Liver (tissue), 9 donors: Measurements from ENCODE around the gene SRRM1. TPM values are rescaled to one million over a fixed set of nuclear protein-coding genes. Genes with fewer than 3 reads are reported as not detected.

Experiments used
- DNase-seq: peaks from one replicate; pipeline ENCODE4 v3.0.0-alpha.2; 2017; ENCODE audit warnings: low spot score
- H3K27ac ChIP-seq, 2 donors: one replicate each; pipeline ENCODE4 v1.7.0; 2013; ENCODE audit warnings: inconsistent platforms in 2 of 2, low read length in 2 of 2, control low read depth in 1 of 2, low read depth in 1 of 2, mild to moderate bottlenecking in 1 of 2
- H3K27me3 ChIP-seq, 4 donors: one replicate each; pipeline versions ENCODE4 v1.6.1 to v1.7.0; 2013; ENCODE audit warnings: low read length in 3 of 4, inconsistent platforms in 1 of 4, mild to moderate bottlenecking in 1 of 4, moderate library complexity in 1 of 4; ENCODE audit not compliant: control insufficient read depth in 4 of 4, insufficient read depth in 4 of 4
- H3K36me3 ChIP-seq, 4 donors: one replicate each; pipeline versions ENCODE4 v1.6.1 to v1.7.0; 2013; ENCODE audit warnings: low read length in 3 of 4, mild to moderate bottlenecking in 3 of 4, low read depth in 1 of 4, moderate library complexity in 1 of 4; ENCODE audit not compliant: control insufficient read depth in 4 of 4, insufficient read depth in 3 of 4
- H3K4me1 ChIP-seq, 4 donors: one replicate each; pipeline versions ENCODE4 v1.6.1 to v1.7.0; 2013; ENCODE audit warnings: low read length in 3 of 4, mild to moderate bottlenecking in 3 of 4, moderate library complexity in 1 of 4; ENCODE audit not compliant: control insufficient read depth in 4 of 4, insufficient read depth in 4 of 4
- H3K4me3 ChIP-seq, 3 donors: one replicate each; pipeline versions ENCODE4 v1.6.1 to v1.7.0; 2013; ENCODE audit warnings: low read length in 3 of 3, control low read depth in 1 of 3, low read depth in 1 of 3, mild to moderate bottlenecking in 1 of 3
- H3K9ac ChIP-seq, 2 donors: one replicate each; pipeline ENCODE4 v1.7.0; 2013; ENCODE audit warnings: low read length in 2 of 2, mild to moderate bottlenecking in 2 of 2, moderate library complexity in 2 of 2, control low read depth in 1 of 2, low read depth in 1 of 2
- H3K9me3 ChIP-seq, 4 donors: one replicate each; pipeline versions ENCODE4 v1.6.1 to v1.7.0; 2013; ENCODE audit warnings: low read length in 3 of 4; ENCODE audit not compliant: control insufficient read depth in 4 of 4
- ATF3 ChIP-seq: IDR thresholded peaks from 2 replicates; pipeline ENCODE4 v1.6.1; 2016; ENCODE audit warnings: antibody characterized with exemption
- CTCF ChIP-seq: fragments of 150-350 bp; IDR thresholded peaks from 2 replicates; pipeline ENCODE4 v1.5.1; 2017; ENCODE audit warnings: improper control_type of control experiment, low read depth, low read length; ENCODE audit not compliant: missing input control
- EGR1 ChIP-seq, 2 donors: IDR thresholded peaks; 2 replicates each; pipeline ENCODE4 v1.6.1; 2016 to 2018; ENCODE audit warnings: antibody characterized with exemption in 2 of 2, low read depth in 2 of 2
- FOXA1 ChIP-seq: IDR thresholded peaks from 2 replicates; pipeline ENCODE4 v1.6.1; 2016; ENCODE audit warnings: antibody characterized with exemption
- GABPA ChIP-seq, 2 donors: IDR thresholded peaks in 1 of 2; conservative IDR thresholded peaks in 1 of 2; 2 replicates each; pipeline ENCODE4 v1.6.1; 2016; ENCODE audit warnings: antibody characterized with exemption in 2 of 2, mild to moderate bottlenecking in 1 of 2, moderate library complexity in 1 of 2
- HNF4A ChIP-seq, 2 donors: conservative IDR thresholded peaks; 2 replicates each; pipeline ENCODE4 v1.6.1; 2016; ENCODE audit warnings: antibody characterized with exemption in 2 of 2, mild to moderate bottlenecking in 2 of 2
- HNF4G ChIP-seq: IDR thresholded peaks from 2 replicates; pipeline ENCODE4 v1.6.1; 2016; ENCODE audit warnings: antibody characterized with exemption
- JUND ChIP-seq, 2 donors: IDR thresholded peaks; 2 replicates each; pipeline ENCODE4 v1.6.1; 2016; ENCODE audit warnings: antibody characterized with exemption in 2 of 2
- MAX ChIP-seq: IDR thresholded peaks from 2 replicates; pipeline ENCODE4 v1.6.1; 2016; ENCODE audit warnings: antibody characterized with exemption
- NR2F2 ChIP-seq: IDR thresholded peaks from 2 replicates; pipeline ENCODE4 v1.6.1; 2016; ENCODE audit warnings: antibody characterized with exemption
- RAD21 ChIP-seq, 2 donors: IDR thresholded peaks; 2 replicates each; pipeline ENCODE4 v1.6.1; 2016; ENCODE audit warnings: antibody characterized with exemption in 2 of 2, mild to moderate bottlenecking in 2 of 2
- REST ChIP-seq: IDR thresholded peaks from 2 replicates; pipeline ENCODE4 v1.6.1; 2016; ENCODE audit warnings: antibody characterized with exemption, mild to moderate bottlenecking
- RXRA ChIP-seq, 2 donors: IDR thresholded peaks; 2 replicates each; pipeline ENCODE4 v1.6.1; 2017 to 2018; ENCODE audit warnings: antibody characterized with exemption in 2 of 2, mild to moderate bottlenecking in 1 of 2
- SP1 ChIP-seq: IDR thresholded peaks from 2 replicates; pipeline ENCODE4 v1.6.1; 2018; ENCODE audit warnings: antibody characterized with exemption, mild to moderate bottlenecking
- TAF1 ChIP-seq: conservative IDR thresholded peaks from 2 replicates; pipeline ENCODE4 v1.6.1; 2016; ENCODE audit warnings: antibody characterized with exemption, mild to moderate bottlenecking
- YY1 ChIP-seq: IDR thresholded peaks from 2 replicates; pipeline ENCODE4 v1.6.1; 2016; ENCODE audit warnings: antibody characterized with exemption, mild to moderate bottlenecking
- ZBTB33 ChIP-seq: IDR thresholded peaks from 2 replicates; pipeline ENCODE4 v1.6.1; 2016; ENCODE audit warnings: antibody characterized with exemption
- WGBS: extraction: QIAGEN DNeasy Blood & Tissue Kit; methylation state at CpG from one replicate; pipeline ENCODE4 v1.1.7; 2013; 5-methylcytosine and 5-hydroxymethylcytosine counted together
- polyA plus RNA-seq, 2 donors: library from polyadenylated mRNA; stranded (reverse) in 1 of 2; unstranded in 1 of 2; fragments of 200-250 nt in 1 of 2; fragments of >200 nt in 1 of 2; fragmentation: Nextera tagmentation in 1 of 2; extraction: Ambion mirVana in 1 of 2; gene quantifications; one replicate each; pipeline versions ENCODE4 v1.2.1 to v1.2.3, GENCODE V29; 2013 to 2015
- total RNA-seq, 2 donors: library from RNA; depleted of rRNA; stranded (reverse); fragments of >200 nt; gene quantifications; one replicate each; pipeline ENCODE4 v1.2.3, GENCODE V29; 2014
- donor health status: healthy.
- donor health status: healthy.
- donor health status: healthy.
- donor health status: healthy.
- donor health status: healthy.

The SRRM1 gene
- total and polyA plus RNA-seq, 4 donors = 18.4 to 66.0 (median 31.6) TPM

GRCh38 chr1:24648919-24649318 lies 5.8 kb downstream of the SRRM1 start (continued):
- TF ChIP-seq REST (no peak), HNF4A (conservative IDR thresholded peaks at IDR 0.05) (no peak), RXRA (IDR thresholded peaks at IDR 0.05) (no peak), SP1 (no peak), RAD21 (IDR thresholded peaks at IDR 0.05) (no peak), EGR1 (IDR thresholded peaks at IDR 0.05; ENCODE audit: low read depth in 2 of 2) (no peak)

- Histone ChIP-seq H3K9ac (no peak overlapping the region), H3K36me3 (peaks cover 21 to 95% (median 91%) of the 10 kb centered on the region in 4 donors), H3K4me1 (peaks cover 0 to 10% (median 3%) of the 10 kb centered on the region in 4 donors), H3K9me3 (no peaks in the 10 kb centered on the region), H3K4me3 (no peak overlapping the region), H3K27ac (no peak overlapping the region), H3K27me3 (no peaks in the 10 kb centered on the region)
- 96% methylated on average over 13 of the region's 13 CpGs for WGBS
- TF ChIP-seq RXRA (IDR thresholded peaks at IDR 0.05) (no peak), FOXA1 (no peak), SP1 (no peak), NR2F2 (no peak), REST (no peak), HNF4A (conservative IDR thresholded peaks at IDR 0.05) (no peak), EGR1 (IDR thresholded peaks at IDR 0.05; ENCODE audit: low read depth in 2 of 2) (no peak), ZBTB33 (no peak), JUND (IDR thresholded peaks at IDR 0.05) (no peak), RAD21 (IDR thresholded peaks at IDR 0.05) (no peak), YY1 (no peak)
- no peak for DNase-seq
Measured at GRCh38 chr1:24652382-24652781, 9.3 kb downstream of the SRRM1 start.

GRCh38 chr1:24654010-24654409 lies 10.9 kb downstream of the SRRM1 start:
- Histone ChIP-seq H3K36me3 (peaks cover 17 to 90% (median 84%) of the 10 kb centered on the region in 4 donors), H3K27me3 (no peaks in the 10 kb centered on the region), H3K4me1 (peaks cover 0 to 14% (median 4%) of the 10 kb centered on the region in 4 donors), H3K4me3 (no peak overlapping the region), H3K9me3 (no peaks in the 10 kb centered on the region), H3K9ac (no peak overlapping the region), H3K27ac (no peak overlapping the region)
- WGBS = 97% methylated on average over 3 of the region's 3 CpGs
- DNase-seq = no peak
- TF ChIP-seq HNF4A (conservative IDR thresholded peaks at IDR 0.05) (no peak), RAD21 (IDR thresholded peaks at IDR 0.05) (no peak), NR2F2 (no peak), ATF3 (no peak), YY1 (no peak), TAF1 (no peak), EGR1 (IDR thresholded peaks at IDR 0.05; ENCODE audit: low read depth in 2 of 2) (no peak), RXRA (IDR thresholded peaks at IDR 0.05) (no peak), HNF4G (no peak), FOXA1 (no peak), GABPA (IDR thresholded peaks at IDR 0.05 in 1 of 2, conservative IDR thresholded peaks at IDR 0.05 in 1 of 2) (no peak), CTCF (no peak), SP1 (no peak), JUND (IDR thresholded peaks at IDR 0.05) (no peak), MAX (no peak)
